ENCODE data around the gene PPP2R3C.
"Not testable (repeated sequence)": the region's sequence is repeated elsewhere in the genome, so short reads cannot be mapped to it uniquely, and the experiment has no call there.

DNA sequence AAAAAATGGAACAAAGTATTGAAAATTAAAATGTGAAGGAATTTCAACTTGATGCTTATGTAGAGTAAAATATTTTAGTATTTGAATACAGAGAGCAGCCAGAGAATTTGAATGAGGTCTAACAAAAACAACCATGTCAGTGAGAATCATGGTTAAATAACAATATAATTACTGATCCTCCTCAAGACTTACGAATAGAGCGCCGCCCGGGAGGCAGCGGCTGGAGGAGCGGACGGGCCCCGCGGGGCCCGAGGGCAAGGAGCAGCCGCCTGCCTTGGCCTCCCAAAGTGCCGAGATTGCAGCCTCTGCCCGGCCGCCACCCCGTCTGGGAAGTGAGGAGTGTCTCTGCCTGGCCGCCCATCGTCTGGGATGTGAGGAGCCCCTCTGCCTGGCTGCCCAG, 83.5 kb downstream of the PPP2R3C start:
- TF ChIP-seq RCOR1 (IDR thresholded peaks at IDR 0.05; ENCODE audit: insufficient replicate concordance, low read length); CHD1 (IDR thresholded peaks at IDR 0.05; ENCODE audit: low read depth, low read length); RAD21 (IDR thresholded peaks at IDR 0.05; ENCODE audit: low read length); POLR2A (IDR thresholded peaks at IDR 0.05; ENCODE audit: low read depth, low read length); BHLHE40 (IDR thresholded peaks at IDR 0.05; ENCODE audit: low read depth, low read length); CEBPB (IDR thresholded peaks at IDR 0.05; ENCODE audit: low read depth, low read length); SMC3 (IDR thresholded peaks at IDR 0.05; ENCODE audit: low read depth, low read length): not testable (repeated sequence)
- TF ChIP-seq, protein P1, sequence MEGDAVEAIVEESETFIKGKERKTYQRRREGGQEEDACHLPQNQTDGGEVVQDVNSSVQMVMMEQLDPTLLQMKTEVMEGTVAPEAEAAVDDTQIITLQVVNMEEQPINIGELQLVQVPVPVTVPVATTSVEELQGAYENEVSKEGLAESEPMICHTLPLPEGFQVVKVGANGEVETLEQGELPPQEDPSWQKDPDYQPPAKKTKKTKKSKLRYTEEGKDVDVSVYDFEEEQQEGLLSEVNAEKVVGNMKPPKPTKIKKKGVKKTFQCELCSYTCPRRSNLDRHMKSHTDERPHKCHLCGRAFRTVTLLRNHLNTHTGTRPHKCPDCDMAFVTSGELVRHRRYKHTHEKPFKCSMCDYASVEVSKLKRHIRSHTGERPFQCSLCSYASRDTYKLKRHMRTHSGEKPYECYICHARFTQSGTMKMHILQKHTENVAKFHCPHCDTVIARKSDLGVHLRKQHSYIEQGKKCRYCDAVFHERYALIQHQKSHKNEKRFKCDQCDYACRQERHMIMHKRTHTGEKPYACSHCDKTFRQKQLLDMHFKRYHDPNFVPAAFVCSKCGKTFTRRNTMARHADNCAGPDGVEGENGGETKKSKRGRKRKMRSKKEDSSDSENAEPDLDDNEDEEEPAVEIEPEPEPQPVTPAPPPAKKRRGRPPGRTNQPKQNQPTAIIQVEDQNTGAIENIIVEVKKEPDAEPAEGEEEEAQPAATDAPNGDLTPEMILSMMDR (conservative IDR thresholded peaks at IDR 0.05; ENCODE audit: low read depth, low read length), result not testable (repeated sequence)
- TF ChIP-seq, protein P2, sequence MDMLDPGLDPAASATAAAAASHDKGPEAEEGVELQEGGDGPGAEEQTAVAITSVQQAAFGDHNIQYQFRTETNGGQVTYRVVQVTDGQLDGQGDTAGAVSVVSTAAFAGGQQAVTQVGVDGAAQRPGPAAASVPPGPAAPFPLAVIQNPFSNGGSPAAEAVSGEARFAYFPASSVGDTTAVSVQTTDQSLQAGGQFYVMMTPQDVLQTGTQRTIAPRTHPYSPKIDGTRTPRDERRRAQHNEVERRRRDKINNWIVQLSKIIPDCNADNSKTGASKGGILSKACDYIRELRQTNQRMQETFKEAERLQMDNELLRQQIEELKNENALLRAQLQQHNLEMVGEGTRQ (IDR thresholded peaks at IDR 0.05; ENCODE audit: low read depth, low read length), result not testable (repeated sequence)
